Measurements from ENCODE around the gene DAND5.

Gene DAND5

GRCh38 chr19:13010038-13010991 is 40.9 kb downstream of the DAND5 start:
- DNase-seq (ENCODE audit: low spot score): no peak

GRCh38 chr19:13010992-13011652 is 41.7 kb downstream of the DAND5 start:
- DNase-seq (ENCODE audit: low spot score): no peak

- no peak for DNase-seq (ENCODE audit: low spot score)
Measured at GRCh38 chr19:13011653-13012389, 42.4 kb downstream of the DAND5 start.

- no peak for DNase-seq (ENCODE audit: low spot score)
Measured at GRCh38 chr19:13012390-13012689, 43.0 kb downstream of the DAND5 start.

- DNase-seq (ENCODE audit: low spot score): peak; percentile 8
Measured at GRCh38 chr19:13012690-13013608, 43.6 kb downstream of the DAND5 start.

- no peak for DNase-seq (ENCODE audit: low spot score)
Measured at GRCh38 chr19:13013649-13014048, 44.3 kb downstream of the DAND5 start.

- DNase-seq (ENCODE audit: low spot score): no peak
Measured at GRCh38 chr19:13014101-13014920, 44.9 kb downstream of the DAND5 start.

GRCh38 chr19:13014921-13015280 is 45.5 kb downstream of the DAND5 start:
- no peak for DNase-seq (ENCODE audit: low spot score)

GRCh38 chr19:13015361-13016223 is 46.2 kb downstream of the DAND5 start:
- DNase-seq (ENCODE audit: low spot score): no peak

- DNase-seq (ENCODE audit: low spot score): no peak
Measured at GRCh38 chr19:13016245-13016627, 46.9 kb downstream of the DAND5 start.

- no peak for DNase-seq (ENCODE audit: low spot score)
Measured at GRCh38 chr19:13016628-13017305, 47.4 kb downstream of the DAND5 start.

GRCh38 chr19:13017306-13018034 is 48.1 kb downstream of the DAND5 start:
- no peak for DNase-seq (ENCODE audit: low spot score)

- no peak for DNase-seq (ENCODE audit: low spot score)
Measured at GRCh38 chr19:13018035-13018914, 48.9 kb downstream of the DAND5 start.

- no peak for DNase-seq (ENCODE audit: low spot score)
Measured at GRCh38 chr19:13019332-13019731, 50.0 kb downstream of the DAND5 start.

- no peak for DNase-seq (ENCODE audit: low spot score)
Measured at GRCh38 chr19:13020002-13020414, 50.6 kb downstream of the DAND5 start.

- no peak for DNase-seq (ENCODE audit: low spot score)
Measured at GRCh38 chr19:13022111-13022858, 52.9 kb downstream of the DAND5 start.
